GM21447 (cell line): Measurements from ENCODE around the gene USP5.

Source experiments
- ATAC-seq: cut with Tn5 transposase; IDR thresholded peaks from one replicate; pipeline ENCODE4 v1.9.1; 2021; ENCODE audit not compliant: unreplicated experiment

USP5 gene

GRCh38 chr12:6839482-6840201 is 12.3 kb upstream of the USP5 start:
- peak; percentile 90 for ATAC-seq

GRCh38 chr12:6840330-6840729 is 11.6 kb upstream of the USP5 start:
- no peak for ATAC-seq

GRCh38 chr12:6840761-6841515 is 11.0 kb upstream of the USP5 start, which contains the start of gene GNB3:
GNB3 (plus strand) TSS chr12:6840925; CDS start chr12:6841288, 363 bp downstream.
- ATAC-seq, result no peak

- ATAC-seq, result no peak
Measured at GRCh38 chr12:6842075-6842474, 9.9 kb upstream of the USP5 start.

- ATAC-seq, result no peak
Measured at GRCh38 chr12:6843118-6843902, 8.6 kb upstream of the USP5 start.

- ATAC-seq, result no peak
Measured at GRCh38 chr12:6845395-6845794, 6.6 kb upstream of the USP5 start.

- no peak for ATAC-seq
Measured at GRCh38 chr12:6846316-6846869, 5.6 kb upstream of the USP5 start.

- no peak for ATAC-seq
Measured at GRCh38 chr12:6847676-6848075, 4.3 kb upstream of the USP5 start.

GRCh38 chr12:6849427-6849826 is 2.5 kb upstream of the USP5 start:
- ATAC-seq, result no peak

- ATAC-seq, result no peak
Measured at GRCh38 chr12:6849976-6850560, 1.9 kb upstream of the USP5 start.

- no peak for ATAC-seq
Measured at GRCh38 chr12:6850796-6851152, 1.2 kb upstream of the USP5 start.

GRCh38 chr12:6851153-6851920 is 613 bp upstream of the USP5 start, which contains the start of gene CDCA3:
CDCA3 (minus strand) TSS chr12:6851286; CDS start chr12:6850952, 334 bp downstream.
- ATAC-seq, result peak; percentile 55

- ATAC-seq, result no peak
Measured at GRCh38 chr12:6852651-6853354, 853 bp downstream of the USP5 start.

- no peak for ATAC-seq
Measured at GRCh38 chr12:6853626-6854025, 1.7 kb downstream of the USP5 start.

- no peak for ATAC-seq
Measured at GRCh38 chr12:6854036-6854435, 2.1 kb downstream of the USP5 start.

GRCh38 chr12:6855322-6855721 is 3.4 kb downstream of the USP5 start:
- ATAC-seq, result no peak

- no peak for ATAC-seq
Measured at GRCh38 chr12:6858799-6859198, 6.8 kb downstream of the USP5 start.

- no peak for ATAC-seq
Measured at GRCh38 chr12:6860116-6860515, 8.2 kb downstream of the USP5 start.

GRCh38 chr12:6860942-6861341 is 9.0 kb downstream of the USP5 start:
- ATAC-seq, result no peak

- ATAC-seq, result no peak
Measured at GRCh38 chr12:6861391-6861790, 9.4 kb downstream of the USP5 start.
